GM19438 (cell line): ENCODE measurements around the gene RABL6.
"Not testable (repeated sequence)": the region's sequence is repeated elsewhere in the genome, so short reads cannot be mapped to it uniquely, and the experiment has no call there.

Experiments
- ATAC-seq: cut with Tn5 transposase; IDR thresholded peaks from one replicate; pipeline ENCODE4 v1.9.1; 2021; ENCODE audit warnings: low read depth; ENCODE audit not compliant: unreplicated experiment

Gene RABL6, protein sequence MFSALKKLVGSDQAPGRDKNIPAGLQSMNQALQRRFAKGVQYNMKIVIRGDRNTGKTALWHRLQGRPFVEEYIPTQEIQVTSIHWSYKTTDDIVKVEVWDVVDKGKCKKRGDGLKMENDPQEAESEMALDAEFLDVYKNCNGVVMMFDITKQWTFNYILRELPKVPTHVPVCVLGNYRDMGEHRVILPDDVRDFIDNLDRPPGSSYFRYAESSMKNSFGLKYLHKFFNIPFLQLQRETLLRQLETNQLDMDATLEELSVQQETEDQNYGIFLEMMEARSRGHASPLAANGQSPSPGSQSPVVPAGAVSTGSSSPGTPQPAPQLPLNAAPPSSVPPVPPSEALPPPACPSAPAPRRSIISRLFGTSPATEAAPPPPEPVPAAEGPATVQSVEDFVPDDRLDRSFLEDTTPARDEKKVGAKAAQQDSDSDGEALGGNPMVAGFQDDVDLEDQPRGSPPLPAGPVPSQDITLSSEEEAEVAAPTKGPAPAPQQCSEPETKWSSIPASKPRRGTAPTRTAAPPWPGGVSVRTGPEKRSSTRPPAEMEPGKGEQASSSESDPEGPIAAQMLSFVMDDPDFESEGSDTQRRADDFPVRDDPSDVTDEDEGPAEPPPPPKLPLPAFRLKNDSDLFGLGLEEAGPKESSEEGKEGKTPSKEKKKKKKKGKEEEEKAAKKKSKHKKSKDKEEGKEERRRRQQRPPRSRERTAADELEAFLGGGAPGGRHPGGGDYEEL

GRCh38 chr9:136807281-136808074 is at the start of gene RABL6:
Gene RABL6, plus strand, starts transcription at chr9:136807948. Its CDS starts 249 bp downstream, at chr9:136808197.
- peak; percentile 74 for ATAC-seq

- ATAC-seq = no peak
These were observed 48.7 kb upstream of the RABL6 start for GRCh38 chr9:136759001-136759400.

DNA sequence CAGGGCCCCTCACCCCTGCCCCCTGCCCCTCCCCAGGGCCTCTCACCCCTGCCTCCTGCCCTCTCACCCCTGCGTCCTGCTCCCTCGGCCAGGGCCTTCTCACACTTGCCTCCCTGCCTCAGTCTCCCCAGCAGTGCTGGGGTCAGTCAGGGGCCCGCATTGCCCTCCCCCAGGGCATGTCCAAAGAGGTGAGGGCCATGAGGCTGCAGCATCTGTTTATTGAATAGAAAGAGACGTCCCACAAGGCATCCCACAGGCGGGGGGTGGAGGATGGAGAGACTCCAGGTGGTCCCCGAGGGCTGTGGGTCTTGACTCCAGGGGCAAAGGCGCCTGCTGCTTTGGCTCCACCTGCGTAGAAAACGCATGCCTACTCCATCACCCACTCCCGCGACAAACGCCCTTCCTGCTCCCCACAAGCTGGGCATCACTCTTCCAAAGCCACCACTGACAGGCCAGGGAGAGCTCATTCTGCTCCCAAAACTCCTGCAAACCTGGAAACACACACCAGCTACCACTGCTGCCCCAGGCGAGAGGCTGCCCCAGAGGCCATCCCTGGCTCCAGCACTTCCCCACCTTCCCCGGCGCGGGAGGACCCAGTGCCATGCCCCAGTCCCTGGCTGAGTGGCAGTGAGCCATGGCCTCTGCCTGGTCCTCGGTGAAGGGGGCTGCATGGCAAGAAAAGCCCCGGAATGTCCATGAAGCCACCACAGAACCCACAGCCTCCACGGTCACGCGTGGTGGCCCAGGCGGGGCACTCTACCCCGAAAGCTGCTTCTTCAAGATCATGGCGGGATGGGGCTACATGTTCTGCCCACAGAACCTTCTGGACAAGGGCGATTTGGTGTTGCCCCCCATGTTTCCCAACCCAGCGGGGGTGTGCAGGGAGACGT is 48.1 kb upstream of the RABL6 start:
- no peak for ATAC-seq

DNA sequence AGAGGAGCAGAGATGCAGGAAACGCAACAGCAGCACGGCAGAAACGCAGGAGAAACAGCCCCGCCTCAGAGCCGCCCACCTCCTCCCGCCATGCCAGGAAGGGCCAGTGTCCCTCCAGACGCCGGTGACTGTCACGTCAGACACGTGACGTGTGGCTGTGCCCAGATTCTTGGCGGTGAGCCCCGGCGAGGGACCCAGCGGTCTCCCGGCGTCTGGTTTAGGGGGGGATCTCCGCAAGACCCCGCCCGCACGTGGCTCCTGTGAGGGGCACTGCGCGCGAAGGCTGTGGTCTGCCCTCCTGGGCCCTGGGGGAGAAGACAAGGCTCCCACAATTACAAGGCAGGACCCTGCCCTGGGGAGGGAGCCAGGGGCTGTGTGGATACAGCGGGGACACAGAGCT is 47.3 kb upstream of the RABL6 start:
- ATAC-seq = no peak

GRCh38 chr9:136760834-136761544 is 46.8 kb upstream of the RABL6 start:
- ATAC-seq = not testable (repeated sequence)

DNA sequence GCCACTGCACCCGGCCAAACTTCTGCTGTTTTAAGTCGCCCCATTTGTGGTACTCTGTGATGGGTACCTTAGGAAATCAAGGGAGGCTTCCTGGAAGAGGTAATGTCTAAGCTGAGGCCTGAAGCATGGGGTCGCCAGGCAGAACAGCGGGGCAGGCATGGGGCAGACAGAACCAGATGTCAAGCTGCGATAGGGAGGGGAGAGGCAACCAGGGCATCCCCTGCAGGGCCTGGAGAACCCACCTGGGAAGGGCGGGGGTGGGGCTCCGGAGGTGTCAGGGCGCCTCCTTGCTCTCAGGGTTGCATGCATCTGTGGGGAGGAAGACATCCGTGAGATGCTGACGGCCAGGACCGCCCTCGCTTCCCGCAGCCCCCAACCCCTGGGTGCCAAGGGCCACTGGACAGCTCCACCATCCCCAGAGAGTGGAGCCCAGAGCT is 46.2 kb upstream of the RABL6 start:
- no peak for ATAC-seq

DNA sequence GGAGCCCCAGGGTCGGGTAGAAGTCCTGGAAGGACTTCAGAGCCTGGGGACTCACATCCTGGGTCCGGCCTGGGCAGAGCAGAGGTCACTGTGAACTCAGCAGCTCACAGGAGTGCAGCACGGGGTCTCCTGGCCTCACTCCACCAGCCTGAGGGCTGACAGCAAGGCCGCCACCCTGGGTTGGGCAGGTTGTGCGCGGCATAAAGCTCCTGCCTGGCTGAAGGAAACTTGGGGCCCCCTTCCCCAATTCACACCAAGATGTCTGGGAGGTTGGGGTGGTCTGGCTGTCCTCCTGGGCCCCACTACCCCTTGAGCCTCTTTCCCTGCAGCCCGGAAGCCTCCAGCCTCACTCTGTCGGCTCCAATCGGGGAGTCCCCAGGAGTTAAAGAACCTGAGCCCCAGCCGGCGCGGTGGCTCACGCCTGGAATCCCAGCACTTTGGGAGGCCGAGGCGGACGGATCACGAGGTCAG is 45.5 kb upstream of the RABL6 start:
- ATAC-seq = no peak

DNA sequence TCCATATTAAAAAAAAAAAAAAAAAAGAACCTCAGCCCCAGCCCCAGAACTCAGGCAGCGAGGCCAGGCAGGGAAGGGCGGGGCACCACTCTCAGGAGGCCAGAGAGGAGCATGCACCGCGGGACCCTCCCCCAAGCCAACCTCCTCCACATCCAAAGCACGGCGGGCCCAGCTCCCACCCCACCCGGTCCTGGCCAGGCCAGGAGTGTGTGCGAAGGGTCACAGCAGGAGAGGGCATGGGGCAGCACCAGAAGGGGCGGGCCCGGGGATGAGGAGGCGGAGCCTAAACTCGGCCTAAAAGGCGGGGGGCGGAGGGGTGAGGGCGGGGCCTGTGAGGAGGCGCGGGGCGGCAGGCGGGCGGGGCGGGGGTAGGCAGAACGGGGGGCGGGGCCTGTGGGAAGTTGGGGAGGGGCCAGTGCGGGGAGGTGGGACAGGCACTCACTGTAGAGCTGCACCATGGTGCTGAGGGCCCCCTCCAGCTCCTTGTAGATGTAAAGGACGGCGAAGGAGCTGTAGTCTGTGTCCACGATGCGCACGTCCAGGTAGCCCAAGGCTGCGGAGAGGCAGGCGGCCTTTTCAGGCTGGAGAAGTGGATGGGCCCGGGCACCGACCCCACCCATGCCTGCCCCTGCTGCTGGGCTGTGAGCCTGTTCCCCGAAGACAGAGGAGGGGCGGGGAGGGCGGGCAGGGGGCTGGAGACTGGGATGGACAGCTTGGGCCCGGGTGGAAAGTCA is 44.7 kb upstream of the RABL6 start:
- ATAC-seq = no peak

DNA sequence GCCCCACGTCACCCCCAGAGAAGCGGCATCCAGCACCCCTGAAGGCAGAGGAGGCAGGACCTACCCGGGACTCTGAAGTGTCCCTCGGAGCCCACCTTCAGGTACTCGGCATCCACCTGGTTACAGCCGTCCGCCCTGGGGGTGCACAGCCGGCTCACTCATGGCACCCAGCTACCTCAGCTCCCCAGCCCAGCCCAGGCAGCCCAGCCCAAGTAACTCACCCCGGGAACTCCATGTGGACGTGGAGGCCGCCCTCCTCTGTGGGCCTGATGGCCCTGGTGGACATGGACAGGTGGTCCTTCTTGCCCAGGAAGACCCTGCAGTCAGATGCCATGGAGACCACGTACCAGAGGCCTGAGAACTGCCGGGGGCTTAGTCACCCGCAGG is 44.1 kb upstream of the RABL6 start:
- ATAC-seq = no peak

GRCh38 chr9:136764301-136764891 is 43.4 kb upstream of the RABL6 start, which contains the start of gene LCN15:
Gene LCN15, minus strand, starts transcription at chr9:136764518. Its CDS starts 30 bp downstream, at chr9:136764488.
- ATAC-seq = no peak

- no peak for ATAC-seq
These were observed 42.7 kb upstream of the RABL6 start for GRCh38 chr9:136765041-136765440.

- ATAC-seq = peak; percentile 55
These were observed 41.9 kb upstream of the RABL6 start for GRCh38 chr9:136765745-136766409.

DNA sequence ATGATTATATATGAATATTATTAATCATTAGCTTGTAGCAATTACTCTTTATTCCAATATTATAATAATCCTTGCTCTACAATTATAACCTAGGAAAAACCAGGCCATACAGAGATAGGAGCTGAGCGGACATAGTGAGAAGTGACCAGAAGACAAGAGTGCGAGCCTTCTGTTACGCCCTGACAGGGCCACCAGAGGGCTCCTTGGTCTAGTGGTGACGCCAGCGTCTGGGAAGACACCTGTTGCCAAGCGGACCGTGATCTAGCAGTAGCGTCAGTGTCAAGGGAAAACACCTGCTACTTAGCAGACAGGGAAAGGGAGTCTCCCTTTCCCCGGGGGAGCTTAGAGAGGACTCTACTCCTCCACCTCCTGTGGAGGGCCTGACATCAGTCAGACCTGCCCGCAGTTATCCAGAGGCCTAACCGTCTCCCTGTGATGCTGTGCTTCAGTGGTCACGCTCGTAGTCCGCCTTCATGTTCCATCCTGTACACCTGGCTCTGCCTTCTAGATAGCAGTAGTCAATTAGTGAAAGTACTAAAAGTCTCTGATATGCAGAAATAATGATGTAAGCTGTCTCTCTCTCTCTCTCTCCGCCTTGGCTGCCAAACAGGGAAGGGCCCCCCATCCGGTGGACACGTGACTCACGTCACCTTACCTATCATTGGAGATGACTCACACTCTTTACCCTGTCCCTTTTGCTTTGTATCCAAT is 41.2 kb upstream of the RABL6 start:
- ATAC-seq = not testable (repeated sequence)

DNA sequence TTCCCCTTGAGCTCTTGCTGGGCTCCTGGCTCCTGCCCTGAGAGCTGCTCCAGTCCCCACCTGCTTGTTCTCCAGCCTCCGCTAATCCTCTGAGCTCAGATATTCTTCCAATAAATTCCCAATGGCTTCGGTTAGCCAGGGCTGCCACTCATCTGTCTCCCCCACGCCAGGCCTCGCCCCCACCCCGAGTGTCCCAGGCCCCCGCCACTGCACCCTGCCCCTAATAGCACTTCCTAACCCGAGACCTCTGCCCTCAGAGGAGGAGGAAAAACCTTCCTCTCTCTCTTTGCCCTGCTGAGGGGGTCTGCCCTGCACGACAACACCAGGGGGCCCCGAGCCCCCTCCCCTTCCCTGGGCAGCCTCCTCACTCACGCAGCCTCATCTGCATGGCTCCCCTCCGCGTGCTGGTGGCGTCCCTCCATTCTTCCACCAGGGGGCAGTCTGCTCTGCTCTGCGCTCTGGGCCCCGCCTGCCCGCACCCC is 38.0 kb upstream of the RABL6 start:
- ATAC-seq = no peak

DNA sequence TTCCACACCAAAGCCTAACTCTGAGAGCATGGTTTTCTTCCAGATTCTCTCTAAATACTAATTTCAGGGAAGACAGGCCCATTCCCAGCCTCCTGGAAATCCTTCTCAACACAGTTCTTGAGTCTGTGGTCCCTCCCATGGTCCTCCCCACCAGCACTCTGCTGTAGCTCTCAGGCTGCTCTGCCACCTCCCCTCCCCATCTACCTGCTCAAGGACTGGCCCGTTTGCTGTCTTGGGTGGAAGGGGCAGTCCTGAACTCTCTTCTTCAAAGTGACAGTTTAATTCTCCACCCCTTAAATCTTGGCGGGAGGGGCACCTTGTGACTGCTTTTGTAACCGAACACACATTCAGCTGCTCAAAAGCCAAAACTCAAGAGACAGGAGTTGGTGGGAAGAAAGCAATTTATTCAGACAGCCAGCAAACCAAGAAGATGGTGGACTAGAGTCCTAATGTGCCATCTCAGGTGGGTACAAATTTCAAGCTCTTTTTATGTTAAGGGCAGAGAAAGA is 35.8 kb upstream of the RABL6 start:
- no peak for ATAC-seq

DNA sequence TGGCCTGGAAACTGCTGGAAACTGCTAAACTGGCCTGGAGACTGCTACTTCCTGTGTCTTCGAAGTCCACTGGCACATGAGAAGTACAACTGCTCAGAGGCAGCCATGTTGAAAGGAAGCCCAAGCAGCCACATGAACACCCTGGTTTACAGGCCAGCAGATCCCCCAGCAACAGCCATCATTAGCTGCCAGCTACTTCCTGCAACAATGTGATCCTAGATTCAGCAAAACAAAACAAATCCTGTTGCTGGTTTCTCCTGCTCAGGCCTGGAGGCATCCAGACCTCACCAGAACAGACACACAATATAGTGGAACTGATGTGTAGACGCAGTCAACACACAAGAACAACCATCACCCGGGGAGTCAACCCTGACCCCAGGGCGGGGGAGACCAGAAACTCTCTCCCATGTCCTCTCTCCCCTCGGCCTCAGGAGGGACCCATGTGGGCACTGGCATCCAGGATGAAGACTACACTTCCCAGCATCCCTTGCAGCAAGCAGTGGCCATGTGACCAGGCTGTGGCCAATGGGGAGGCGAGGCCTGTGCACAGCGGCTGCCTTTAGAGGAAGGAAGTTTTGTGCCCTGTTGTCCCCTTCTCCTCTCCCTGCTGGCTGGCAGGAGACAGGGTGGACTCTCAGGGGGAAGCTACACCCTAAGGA is 34.2 kb upstream of the RABL6 start:
- no peak for ATAC-seq
